Heart left ventricle (tissue), 16 donors: ENCODE results near the gene RNF5. TPM values are rescaled to one million over a fixed set of nuclear protein-coding genes. Genes with fewer than 3 reads are reported as not detected.

Experiments
- ATAC-seq, 4 donors: fragments of 200-7000 bp; cut with Tn5 transposase; one replicate each; pipeline ENCODE4 v1.9.1; 2020 to 2022; ENCODE audit warnings: moderate library complexity in 4 of 4, mild to moderate bottlenecking in 3 of 4, moderate number of reproducible peaks in 1 of 4
- DNase-seq, 5 donors: peaks; one replicate each; pipeline ENCODE4 v3.0.0-alpha.2; 2020
- H3K27ac ChIP-seq, 12 donors: fragments of 200-600 bp; sonication (generic) in 4 of 12; one replicate each; pipeline versions ENCODE4 v1.5.0 to v1.8.0; 2016 to 2022; ENCODE audit warnings: mild to moderate bottlenecking in 2 of 12
- H3K27me3 ChIP-seq, 9 donors: fragments of 200-600 bp; sonication (generic) in 2 of 9; one replicate each; pipeline versions ENCODE4 v1.5.1 to v1.8.0; 2016 to 2022; ENCODE audit warnings: mild to moderate bottlenecking in 3 of 9
- H3K36me3 ChIP-seq, 9 donors: fragments of 200-600 bp; sonication (generic) in 2 of 9; one replicate each; pipeline versions ENCODE4 v1.5.0 to v1.8.0; 2018 to 2022; ENCODE audit warnings: mild to moderate bottlenecking in 2 of 9
- H3K4me1 ChIP-seq, 12 donors: fragments of 200-600 bp; sonication (generic) in 4 of 12; one replicate each; pipeline versions ENCODE4 v1.5.0 to v1.8.0; 2016 to 2022; ENCODE audit warnings: mild to moderate bottlenecking in 3 of 12
- H3K4me3 ChIP-seq, 12 donors: fragments of 200-600 bp; sonication (generic) in 4 of 12; one replicate each; pipeline versions ENCODE4 v1.5.0 to v1.8.0; 2017 to 2022; ENCODE audit warnings: mild to moderate bottlenecking in 9 of 12, moderate library complexity in 4 of 12
- H3K9me3 ChIP-seq, 12 donors: fragments of 200-600 bp; sonication (generic) in 4 of 12; one replicate each; pipeline versions ENCODE4 v1.5.0 to v1.8.0; 2016 to 2022; ENCODE audit warnings: mild to moderate bottlenecking in 1 of 12
- CTCF ChIP-seq, 12 donors: fragments of 200-600 bp; sonication (generic) in 4 of 12; IDR thresholded peaks; one replicate each; pipeline versions ENCODE4 v1.5.0 to v1.8.0; 2018 to 2022; ENCODE audit warnings: antibody characterized with exemption in 12 of 12, mild to moderate bottlenecking in 5 of 12
- POLR2A ChIP-seq, 2 donors: fragments of 450-650 bp; IDR thresholded peaks; one replicate each; pipeline ENCODE4 v1.6.1; 2017; ENCODE audit warnings: antibody characterized with exemption in 2 of 2, mild to moderate bottlenecking in 2 of 2, moderate library complexity in 2 of 2
- WGBS, 4 donors: extraction: QIAGEN DNeasy Blood & Tissue Kit in 2 of 4; methylation state at CpG; one replicate each; pipeline versions ENCODE4 v1.1.5 to v1.1.7; 2013 to 2018; 5-methylcytosine and 5-hydroxymethylcytosine counted together
- intact Hi-C, 10 donors: fragments of 100-400 bp; cut with DNase I; formaldehyde crosslinking; loops; one replicate each; pipeline versions ENCODE4 v1.11.1 to v1.14.2; 2022
- long read RNA-seq, 3 donors: library from polyadenylated mRNA; unstranded; transcript quantifications; one replicate each; pipeline ENCODE4 v2.0.0, GENCODE V29; 2020 to 2021
- polyA plus RNA-seq, 2 donors: library from polyadenylated mRNA; stranded (reverse); fragments of 200-250 nt; gene quantifications; one replicate each; pipeline ENCODE4 v1.2.3, GENCODE V29; 2013
- total RNA-seq, 9 donors: library from RNA; depleted of rRNA in 2 of 9; stranded (reverse); fragments of >200 nt in 2 of 9; fragmentation: NEBNext Ultra II Directional in 3 of 9; extraction: Animal tissue kit (Norgen Biotek cat#: 25700) in 3 of 9; gene quantifications; one replicate each; pipeline versions ENCODE4 v1.1.0 to v1.2.4, GENCODE V29; 2016 to 2023
- donor health status: ischemic (EF 13 %, LVEDD 7.1; RV severe dilation, severe dysfunction).
- donor health status: healthy with polysubstance abuse.
- donor health status: DM: no; HTN: yes; CAD: no.
- donor health status: DM: no; HTN: no; CAD: no.
- donor health status: ischemic (EF 25% LVEDD 6.9; RV normal size, moderate dysfunction).
- donor health status: ischemic (EF 25% LVEDD 5.7; RV mildly dilated, moderate dysfunction).
- donor health status: healthy.
- donor health status: DM: yes; HTN: yes; CAD: no.
- donor health status: ischemic (EF 35%, LVEDD 5.7; RV mildly dilated, moderate dysfunction).
- donor health status: nonischemic (EF 11% LVEDD 7.7; RV severe dilation, severe dysfunction).
- donor health status: DM: yes; HTN: yes; CAD: no.
- donor health status: PGD.
- donor health status: ischemic (EF 29% LVEDD 5.4; RV normal size, mild dysfunction).
- donor health status: nonischemic (EF 23%, LVEDD 6.1; RV moderate dilation, normal function).

RNF5 gene, protein sequence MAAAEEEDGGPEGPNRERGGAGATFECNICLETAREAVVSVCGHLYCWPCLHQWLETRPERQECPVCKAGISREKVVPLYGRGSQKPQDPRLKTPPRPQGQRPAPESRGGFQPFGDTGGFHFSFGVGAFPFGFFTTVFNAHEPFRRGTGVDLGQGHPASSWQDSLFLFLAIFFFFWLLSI
- total RNA-seq (100 to 1,000 TPM in 2 of 9 donors, 10 to 100 TPM in 7; 62.7 to 136 (median 84.5) TPM), polyA plus RNA-seq (100 to 1,000 TPM in 1 of 2 donors, 10 to 100 TPM in 1; 95.1 to 132 TPM)
- long read RNA-seq, donor 1, partial matches to known transcripts = 6 of 7 reads
- long read RNA-seq, donor 1, other reads (novel, unspliced or antisense) = 1 of 7 reads
- long read RNA-seq, donor 2, partial matches to known transcripts = 4 of 8 reads
- long read RNA-seq, donor 2, other reads (novel, unspliced or antisense) = 4 of 8 reads
- long read RNA-seq, donor 3, partial matches to known transcripts = 4 of 5 reads
- long read RNA-seq, donor 3, other reads (novel, unspliced or antisense) = 1 of 5 reads

DNA sequence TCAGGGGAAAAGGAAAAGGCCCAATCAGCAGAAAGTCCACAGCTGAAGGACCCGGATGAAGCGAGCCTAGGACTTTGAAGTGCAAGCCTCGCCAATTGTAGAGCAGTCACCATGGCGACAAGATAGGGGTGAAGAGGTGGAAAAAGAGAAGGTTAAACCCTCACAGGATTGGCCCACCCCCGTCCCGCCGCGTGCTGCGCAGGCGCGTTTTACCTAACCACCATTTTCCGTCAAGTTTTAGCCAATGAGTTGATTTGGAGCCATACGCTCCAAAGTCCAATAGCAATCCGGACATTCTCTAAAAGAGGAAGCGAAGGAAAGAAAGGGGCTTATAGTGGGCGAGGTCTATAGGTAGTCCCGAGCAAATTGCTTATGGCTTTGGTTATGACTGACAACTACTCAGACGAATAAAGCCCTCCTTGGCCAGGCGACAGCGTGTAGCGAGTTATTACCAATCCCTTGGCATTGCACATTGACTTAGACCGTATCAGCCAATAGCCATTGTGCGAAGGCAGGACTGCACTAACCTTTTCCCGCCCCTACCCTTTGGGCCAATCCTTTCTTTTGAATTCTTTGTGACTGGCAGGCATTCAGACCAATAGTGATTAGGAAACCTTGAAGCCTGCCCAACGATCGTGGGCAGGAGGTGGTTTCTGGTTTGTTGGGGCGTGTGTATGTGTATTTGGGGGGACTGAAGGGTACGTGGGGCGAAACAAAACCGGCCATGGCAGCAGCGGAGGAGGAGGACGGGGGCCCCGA, at the start of gene RNF5:
Gene RNF5 (plus strand): TSS at position 618 of the 759 bp plus-strand sequence. CDS start 107 bp downstream, at position 725.
- Histone ChIP-seq H3K36me3 (peaks cover 0 to 36% (median 25%) of the 10 kb centered on the region in 9 donors), H3K27me3 (no peaks in the 10 kb centered on the region), H3K4me3 (peak within 1 kb of the TSS; percentile 47 to 99 (median 87)), H3K9me3 (no peaks in the 10 kb centered on the region), H3K4me1 (peaks cover 11 to 76% (median 52%) of the 10 kb centered on the region in 12 donors), H3K27ac (peak within 1 kb of the TSS; percentile 87 to 100 (median 97))
- WGBS, 4 donors = 0 to 2% (median 1%) methylated on average over 28 to 33 of the region's 33 CpGs
- DNase-seq (peak; percentile 92 to 98 (median 97)), ATAC-seq (peak; percentile 82 to 89 (median 88))
- intact Hi-C loops = loop anchor here in 6 of 10 donors (1.0 to 10.0 kb wide), 5 partner anchors 17 to 513 kb away; partner anchors contain the start of genes C6orf47 (in 2 of the 6), CSNK2B (in 2 of the 6), GPANK1 (in 2 of the 6) and LY6G5B (in 2 of the 6)
- TF ChIP-seq POLR2A (IDR thresholded peaks at IDR 0.05) (peak in 1 of 2 donors; percentile 30), CTCF (IDR thresholded peaks at IDR 0.05) (no peak)

GRCh38 chr6:32128751-32129296, 49.4 kb upstream of the RNF5 start:
- TF ChIP-seq POLR2A (IDR thresholded peaks at IDR 0.05) (no peak), CTCF (IDR thresholded peaks at IDR 0.05) (no peak)
- ATAC-seq (no peak), DNase-seq (peak in 1 of 5 donors; percentile 44)
- peaks cover 0 to 33% (median 29%) of the 10 kb centered on the region in 9 donors for H3K36me3 ChIP-seq
- intact Hi-C loops = loop anchor here in 4 of 10 donors (1.0 to 5.0 kb wide), 6 partner anchors 25 to 843 kb away; partner anchors contain the start of genes PPT2 (in 2 of the 4), AGPAT1 (in 1 of the 4), GPSM3 (in 1 of the 4) and PBX2 (in 1 of the 4)
- peak overlapping the region in 9 of 12 donors; percentile 56 to 95 (median 89) for H3K27ac ChIP-seq
- H3K9me3 ChIP-seq = no peaks in the 10 kb centered on the region
- H3K4me1 ChIP-seq = peaks cover 11 to 38% (median 25%) of the 10 kb centered on the region in 12 donors
- H3K4me3 ChIP-seq = peak overlapping the region in 11 of 12 donors; percentile 48 to 100 (median 79)
- WGBS, 4 donors = 86 to 90% (median 87%) methylated on average over 8 to 13 of the region's 13 CpGs
- H3K27me3 ChIP-seq = no peaks in the 10 kb centered on the region

GRCh38 chr6:32129297-32130088, 48.7 kb upstream of the RNF5 start:
- TF ChIP-seq POLR2A (IDR thresholded peaks at IDR 0.05) (no peak), CTCF (IDR thresholded peaks at IDR 0.05) (no peak)
- H3K27me3 ChIP-seq = no peaks in the 10 kb centered on the region
- intact Hi-C loops = loop anchor here in 6 of 10 donors (1.0 to 5.0 kb wide), 8 partner anchors 23 to 843 kb away; partner anchors contain the start of genes AGPAT1 (in 3 of the 6), RNF5 (in 2 of the 6), GPSM3 (in 1 of the 6) and PBX2 (in 1 of the 6)
- peak overlapping the region; percentile 48 to 100 (median 68) for H3K4me3 ChIP-seq
- H3K9me3 ChIP-seq = no peaks in the 10 kb centered on the region
- DNase-seq (peak in 1 of 5 donors; percentile 87), ATAC-seq (peak; percentile 9 to 60 (median 54))
- H3K27ac ChIP-seq = peak overlapping the region; percentile 51 to 95 (median 88)
- H3K36me3 ChIP-seq = peaks cover 0 to 27% (median 22%) of the 10 kb centered on the region in 9 donors
- peaks cover 11 to 38% (median 25%) of the 10 kb centered on the region in 12 donors for H3K4me1 ChIP-seq
- WGBS, 4 donors = 22 to 39% (median 35%) methylated on average over 16 to 22 of the region's 22 CpGs
